ENCODE data around the gene HS3ST1.
A peak's percentile ranks its signal among the peaks of the same experiment; 100 is the strongest.

HS3ST1 gene

DNA sequence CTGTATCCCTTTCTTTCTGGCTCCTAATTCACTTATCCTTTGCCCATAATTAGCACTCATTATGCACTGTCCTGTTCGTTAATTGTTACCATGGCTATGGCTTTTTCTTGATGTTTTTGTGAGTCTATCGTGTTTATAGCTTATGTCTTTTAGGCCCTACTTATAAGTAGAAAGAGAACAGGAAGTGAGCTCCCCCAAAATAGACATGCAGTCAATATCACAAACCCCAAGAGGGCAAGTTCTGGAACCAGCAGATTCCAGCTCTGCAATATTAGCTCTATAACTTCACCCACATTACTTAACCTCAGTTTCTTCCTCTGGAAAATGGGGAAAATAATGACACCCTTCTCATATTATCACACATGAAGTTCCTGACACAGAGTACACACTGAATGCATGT lies 7.4 kb upstream of the HS3ST1 start:
- H3K9me3 ChIP-seq (ENCODE audit: severe bottlenecking): no peaks in the 10 kb centered on the region
- TF ChIP-seq, protein P1, sequence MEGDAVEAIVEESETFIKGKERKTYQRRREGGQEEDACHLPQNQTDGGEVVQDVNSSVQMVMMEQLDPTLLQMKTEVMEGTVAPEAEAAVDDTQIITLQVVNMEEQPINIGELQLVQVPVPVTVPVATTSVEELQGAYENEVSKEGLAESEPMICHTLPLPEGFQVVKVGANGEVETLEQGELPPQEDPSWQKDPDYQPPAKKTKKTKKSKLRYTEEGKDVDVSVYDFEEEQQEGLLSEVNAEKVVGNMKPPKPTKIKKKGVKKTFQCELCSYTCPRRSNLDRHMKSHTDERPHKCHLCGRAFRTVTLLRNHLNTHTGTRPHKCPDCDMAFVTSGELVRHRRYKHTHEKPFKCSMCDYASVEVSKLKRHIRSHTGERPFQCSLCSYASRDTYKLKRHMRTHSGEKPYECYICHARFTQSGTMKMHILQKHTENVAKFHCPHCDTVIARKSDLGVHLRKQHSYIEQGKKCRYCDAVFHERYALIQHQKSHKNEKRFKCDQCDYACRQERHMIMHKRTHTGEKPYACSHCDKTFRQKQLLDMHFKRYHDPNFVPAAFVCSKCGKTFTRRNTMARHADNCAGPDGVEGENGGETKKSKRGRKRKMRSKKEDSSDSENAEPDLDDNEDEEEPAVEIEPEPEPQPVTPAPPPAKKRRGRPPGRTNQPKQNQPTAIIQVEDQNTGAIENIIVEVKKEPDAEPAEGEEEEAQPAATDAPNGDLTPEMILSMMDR (IDR thresholded peaks at IDR 0.05; ENCODE audit: poor library complexity, severe bottlenecking): no peak
- no peak overlapping the region for H3K27ac ChIP-seq (ENCODE audit: poor library complexity, severe bottlenecking)
- DNase-seq (ENCODE audit: low spot score): no peak
- no peak overlapping the region for H3K4me3 ChIP-seq (ENCODE audit: severe bottlenecking)
- no peaks in the 10 kb centered on the region for H3K4me1 ChIP-seq (ENCODE audit: insufficient read depth, poor library complexity, severe bottlenecking)
- ATAC-seq (ENCODE audit: low read depth): no peak
- H3K36me3 ChIP-seq (ENCODE audit: low read depth): 0 out of 2 replicates have a peak, but pooled peaks cover 3% of the 10 kb centered on the region
- no peaks in the 10 kb centered on the region for H3K27me3 ChIP-seq (ENCODE audit: insufficient read depth, poor library complexity, severe bottlenecking)

DNA sequence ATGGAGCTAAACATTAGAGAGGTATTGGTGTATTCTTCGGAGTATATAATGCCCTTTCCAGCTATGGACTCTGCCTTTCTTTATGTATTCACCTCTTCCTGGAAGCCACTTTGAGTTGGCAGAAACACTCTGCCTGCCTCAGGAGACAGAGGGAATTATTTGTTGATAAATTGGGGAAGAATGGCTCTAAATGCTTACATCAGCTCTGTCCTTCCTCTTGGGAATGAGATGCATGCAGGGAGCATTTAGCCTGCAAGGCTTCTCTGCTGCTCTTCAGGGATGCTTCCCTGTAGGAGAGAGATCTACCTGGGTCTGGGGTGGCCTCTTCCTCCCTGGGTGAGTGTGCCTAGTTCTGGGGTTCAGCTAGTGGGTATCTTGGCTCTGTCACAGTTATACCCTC lies 6.9 kb upstream of the HS3ST1 start:
- no peaks in the 10 kb centered on the region for H3K27me3 ChIP-seq (ENCODE audit: insufficient read depth, poor library complexity, severe bottlenecking)
- H3K4me1 ChIP-seq (ENCODE audit: insufficient read depth, poor library complexity, severe bottlenecking): no peaks in the 10 kb centered on the region
- H3K4me3 ChIP-seq (ENCODE audit: severe bottlenecking): no peak overlapping the region
- no peaks in the 10 kb centered on the region for H3K9me3 ChIP-seq (ENCODE audit: severe bottlenecking)
- H3K36me3 ChIP-seq (ENCODE audit: low read depth): 0 out of 2 replicates have a peak, but pooled peaks cover 3% of the 10 kb centered on the region
- TF ChIP-seq, protein P1 (IDR thresholded peaks at IDR 0.05; ENCODE audit: poor library complexity, severe bottlenecking): no peak
- no peak overlapping the region for H3K27ac ChIP-seq (ENCODE audit: poor library complexity, severe bottlenecking)
- DNase-seq (ENCODE audit: low spot score) (no peak), ATAC-seq (ENCODE audit: low read depth) (no peak)

DNA sequence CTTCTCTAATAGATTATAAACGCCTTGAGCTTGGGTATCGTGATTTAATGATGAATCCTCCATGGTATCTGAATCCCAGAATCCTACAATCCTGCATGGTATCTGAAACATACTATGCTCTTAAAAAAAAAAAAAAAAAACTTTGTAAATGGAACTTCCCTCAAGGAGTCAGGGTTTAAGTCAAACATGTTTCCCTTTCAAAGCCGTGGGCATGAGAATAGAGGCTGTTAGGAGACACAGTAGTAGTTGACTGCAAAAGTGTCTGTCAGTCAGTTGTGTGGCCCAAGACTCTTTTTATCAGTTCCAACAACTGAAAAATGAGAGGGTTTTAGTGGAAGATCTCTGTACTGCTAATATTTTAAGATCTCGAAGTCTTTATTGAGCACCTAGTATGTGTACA lies 2.4 kb upstream of the HS3ST1 start:
- Histone ChIP-seq H3K4me1 (ENCODE audit: insufficient read depth, poor library complexity, severe bottlenecking) (peaks cover 7% of the 10 kb centered on the region), H3K9me3 (ENCODE audit: severe bottlenecking) (no peaks in the 10 kb centered on the region), H3K27me3 (ENCODE audit: insufficient read depth, poor library complexity, severe bottlenecking) (peaks cover 3% of the 10 kb centered on the region), H3K36me3 (ENCODE audit: low read depth) (0 out of 2 replicates have a peak, but pooled peaks cover 3% of the 10 kb centered on the region), H3K27ac (ENCODE audit: poor library complexity, severe bottlenecking) (no peak overlapping the region), H3K4me3 (ENCODE audit: severe bottlenecking) (no peak overlapping the region)
- TF ChIP-seq, protein P1 (IDR thresholded peaks at IDR 0.05; ENCODE audit: poor library complexity, severe bottlenecking): no peak
- ATAC-seq (ENCODE audit: low read depth): no peak
- no peak for DNase-seq (ENCODE audit: low spot score)

DNA sequence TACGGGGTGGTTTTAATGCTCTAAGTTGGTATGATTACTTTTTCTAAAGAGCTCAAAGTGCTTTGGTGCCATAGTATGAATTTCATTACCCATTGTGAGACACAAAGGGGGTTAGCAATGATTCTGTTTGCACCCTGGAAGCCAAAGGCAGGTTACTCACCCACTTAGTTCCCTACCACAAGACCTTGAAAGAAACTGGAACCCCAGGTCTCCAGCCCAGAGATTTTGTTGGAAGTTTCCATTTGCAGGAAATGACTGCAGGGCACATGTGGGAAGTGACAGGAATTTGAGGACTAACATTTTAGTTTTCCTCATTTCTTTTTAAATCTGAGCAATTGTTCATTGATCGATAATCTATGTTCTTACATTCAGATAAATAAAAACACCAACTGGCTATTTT lies 1.8 kb upstream of the HS3ST1 start:
- Histone ChIP-seq H3K4me1 (ENCODE audit: insufficient read depth, poor library complexity, severe bottlenecking) (peaks cover 7% of the 10 kb centered on the region), H3K27ac (ENCODE audit: poor library complexity, severe bottlenecking) (no peak overlapping the region), H3K4me3 (ENCODE audit: severe bottlenecking) (no peak overlapping the region), H3K27me3 (ENCODE audit: insufficient read depth, poor library complexity, severe bottlenecking) (peaks cover 3% of the 10 kb centered on the region), H3K9me3 (ENCODE audit: severe bottlenecking) (no peaks in the 10 kb centered on the region), H3K36me3 (ENCODE audit: low read depth) (0 out of 2 replicates have a peak, but pooled peaks cover 3% of the 10 kb centered on the region)
- ATAC-seq (ENCODE audit: low read depth): no peak
- TF ChIP-seq, protein P1 (IDR thresholded peaks at IDR 0.05; ENCODE audit: poor library complexity, severe bottlenecking): no peak
- DNase-seq (ENCODE audit: low spot score): no peak

DNA sequence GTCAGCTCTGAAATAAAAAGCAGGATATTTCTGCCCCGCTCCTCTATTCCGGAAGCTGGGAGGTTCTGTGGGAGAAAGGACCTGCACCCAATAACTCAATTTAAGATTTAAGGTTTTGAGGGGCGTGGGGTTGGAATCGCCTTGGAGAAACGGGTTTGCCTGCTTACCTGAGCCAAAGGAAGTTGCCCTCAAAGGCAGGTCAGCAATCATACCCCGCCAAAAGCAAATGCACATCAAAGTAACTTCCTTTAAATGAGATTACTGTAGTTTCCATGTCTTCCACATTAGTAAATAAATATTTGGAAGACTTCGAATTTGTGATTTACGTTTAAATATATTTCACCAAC lies 978 bp upstream of the HS3ST1 start:
- TF ChIP-seq, protein P1 (IDR thresholded peaks at IDR 0.05; ENCODE audit: poor library complexity, severe bottlenecking): no peak
- Histone ChIP-seq H3K4me3 (ENCODE audit: severe bottlenecking) (peak overlapping the region; percentile 50), H3K27me3 (ENCODE audit: insufficient read depth, poor library complexity, severe bottlenecking) (peaks cover 3% of the 10 kb centered on the region), H3K9me3 (ENCODE audit: severe bottlenecking) (no peaks in the 10 kb centered on the region), H3K36me3 (ENCODE audit: low read depth) (0 out of 2 replicates have a peak, but pooled peaks cover 1% of the 10 kb centered on the region), H3K4me1 (ENCODE audit: insufficient read depth, poor library complexity, severe bottlenecking) (peaks cover 7% of the 10 kb centered on the region), H3K27ac (ENCODE audit: poor library complexity, severe bottlenecking) (peak overlapping the region; percentile 32)
- DNase-seq (ENCODE audit: low spot score) (no peak), ATAC-seq (ENCODE audit: low read depth) (no peak)
